Measurements from ENCODE around the gene FLT3.
"Not testable (repeated sequence)": the region's sequence is repeated elsewhere in the genome, so short reads cannot be mapped to it uniquely, and the experiment has no call there.

The FLT3 gene

DNA sequence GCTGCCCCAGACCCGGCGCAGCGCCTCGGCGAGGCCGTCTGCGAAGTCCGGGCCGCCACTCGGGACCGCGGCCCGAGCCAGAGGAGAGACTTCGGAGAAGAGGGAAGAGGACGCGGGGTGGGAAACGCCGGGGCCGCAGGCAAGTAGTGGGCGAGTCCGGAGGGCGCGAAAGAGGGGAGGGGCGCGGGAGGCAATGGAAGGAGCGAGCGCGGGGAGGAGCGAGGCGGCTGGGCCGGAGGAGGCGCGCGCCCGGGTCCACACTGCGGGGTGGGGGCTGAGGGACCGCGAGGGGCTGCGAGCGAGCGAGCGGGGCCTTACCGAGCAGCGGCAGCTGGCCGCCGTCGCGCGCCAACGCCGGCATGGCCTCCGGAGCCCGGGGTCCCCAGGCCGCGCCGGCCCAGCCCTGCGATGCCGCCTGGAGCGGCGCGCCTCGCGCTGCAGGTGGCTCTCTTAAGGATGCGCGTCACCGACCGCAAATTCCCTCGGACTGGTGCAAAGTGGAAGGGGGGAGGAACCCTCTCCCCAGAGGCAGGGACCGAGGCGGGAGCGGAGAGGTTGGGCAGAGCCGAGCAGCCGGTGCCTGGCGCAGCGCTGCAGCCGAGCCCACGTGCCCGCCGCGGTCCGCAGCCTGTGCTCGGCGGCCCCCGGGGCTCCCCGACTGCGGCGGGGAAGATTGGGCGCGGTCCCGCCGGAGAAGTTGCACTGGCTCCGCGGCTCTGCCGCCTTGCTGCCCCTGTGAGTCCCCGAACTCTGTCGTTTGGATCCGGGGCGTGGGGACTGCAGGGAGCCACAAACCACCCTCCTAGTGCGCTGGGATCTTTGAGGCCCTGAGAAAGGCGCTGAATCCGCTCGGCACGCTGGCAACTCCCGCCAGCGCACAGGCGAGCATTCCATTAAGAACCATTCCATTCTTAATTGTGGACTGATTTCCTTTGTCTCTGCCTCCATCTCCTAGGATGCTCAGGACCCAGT is at the start of gene FLT3:
TSS of gene FLT3 (minus strand) at position 427 of the 972 bp plus-strand sequence. CDS start at position 361, 66 bp downstream.
- DNase-seq (ENCODE audit: low spot score) = peak; percentile 40

DNA sequence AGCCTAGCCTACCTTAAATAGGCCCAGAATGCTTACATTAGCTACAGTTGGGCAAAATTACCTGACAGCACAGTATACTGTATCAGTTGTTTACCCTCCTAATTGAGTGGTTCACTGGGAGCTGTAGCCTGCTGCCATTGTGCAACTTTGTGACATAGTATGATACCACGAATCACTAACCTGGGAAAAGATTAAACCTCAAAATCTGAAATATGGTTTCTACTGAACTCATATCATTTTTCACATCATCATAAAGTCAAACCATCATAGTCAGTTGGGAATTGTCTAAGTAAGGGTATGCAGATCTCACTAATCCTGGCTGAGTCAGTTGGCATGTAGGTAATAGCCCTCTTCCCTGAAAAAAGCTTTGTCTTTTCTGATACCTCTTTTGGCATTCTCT is 47.1 kb upstream of the FLT3 start:
- DNase-seq (ENCODE audit: low spot score) = peak; percentile 7

DNA sequence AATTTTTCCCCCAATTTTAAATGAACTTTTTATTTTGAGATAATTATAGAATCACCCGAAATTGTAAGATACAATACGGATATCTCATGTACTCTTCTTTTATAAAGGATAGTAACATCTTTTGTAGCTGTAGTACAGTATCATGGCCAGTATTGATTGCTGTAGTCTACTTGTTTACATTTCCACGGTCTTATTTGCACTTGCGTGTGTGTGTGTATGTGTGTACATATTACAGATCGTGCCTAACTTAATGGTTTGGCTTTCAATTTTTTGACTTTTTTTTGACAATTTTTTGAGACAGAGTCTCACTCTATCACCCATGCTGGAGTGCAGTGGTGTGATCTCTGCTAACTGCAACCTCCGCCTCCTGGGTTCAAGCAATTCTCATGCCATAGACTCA is 44.7 kb upstream of the FLT3 start:
- DNase-seq (ENCODE audit: low spot score) = no peak

DNA sequence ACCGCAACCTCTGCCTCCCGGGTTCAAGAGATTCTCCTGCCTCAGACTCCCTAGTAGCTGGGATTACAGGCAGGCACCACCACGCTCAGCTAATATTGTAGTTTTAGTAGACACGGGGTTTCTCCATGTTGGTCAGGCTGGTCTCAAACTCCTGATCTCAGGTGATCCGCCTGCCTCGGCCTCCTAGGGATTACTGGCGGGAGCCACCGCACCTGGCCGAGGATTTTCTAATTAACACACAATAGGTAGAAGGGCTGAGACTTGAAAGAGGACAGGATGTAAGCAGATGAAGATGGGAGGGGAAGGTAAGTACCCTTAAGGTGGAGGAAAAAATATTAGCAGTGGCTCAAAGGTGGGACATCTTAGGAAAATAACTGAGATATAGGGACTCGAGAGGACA is 41.2 kb upstream of the FLT3 start:
- not testable (repeated sequence) for DNase-seq (ENCODE audit: low spot score)

DNA sequence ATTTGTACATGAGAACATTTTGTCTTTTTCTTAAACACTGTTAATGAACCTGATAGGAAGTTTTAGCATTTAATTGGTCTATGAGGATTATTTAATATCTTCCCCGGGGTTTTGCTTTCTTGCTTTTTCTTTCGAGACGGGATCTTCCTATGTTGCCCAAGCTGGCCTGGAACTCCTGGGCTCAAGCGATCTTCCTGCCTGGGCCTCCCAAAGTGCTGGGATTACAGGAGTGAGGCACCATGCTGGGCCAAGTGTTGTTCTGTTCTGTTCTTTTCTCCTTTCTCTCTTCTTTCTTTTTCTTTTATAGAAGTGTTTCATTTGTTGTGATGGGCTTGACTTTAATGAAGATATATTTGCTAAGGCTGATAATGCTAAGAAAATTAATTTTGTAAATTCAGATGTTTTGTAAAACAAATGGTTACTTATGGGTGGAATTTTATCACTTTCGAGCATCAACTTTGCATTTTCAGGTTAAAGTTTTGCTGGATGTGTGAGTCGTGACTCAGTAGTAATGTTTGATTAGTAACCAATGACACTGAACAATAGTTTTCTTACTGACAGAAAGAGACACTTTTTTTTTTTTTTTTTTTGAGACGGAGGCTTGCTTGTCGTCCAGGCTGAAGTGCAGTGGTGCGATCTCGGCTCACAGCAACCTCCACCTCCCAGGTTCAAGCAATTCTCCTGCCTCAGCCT is 40.2 kb upstream of the FLT3 start:
- DNase-seq (ENCODE audit: low spot score) = no peak

DNA sequence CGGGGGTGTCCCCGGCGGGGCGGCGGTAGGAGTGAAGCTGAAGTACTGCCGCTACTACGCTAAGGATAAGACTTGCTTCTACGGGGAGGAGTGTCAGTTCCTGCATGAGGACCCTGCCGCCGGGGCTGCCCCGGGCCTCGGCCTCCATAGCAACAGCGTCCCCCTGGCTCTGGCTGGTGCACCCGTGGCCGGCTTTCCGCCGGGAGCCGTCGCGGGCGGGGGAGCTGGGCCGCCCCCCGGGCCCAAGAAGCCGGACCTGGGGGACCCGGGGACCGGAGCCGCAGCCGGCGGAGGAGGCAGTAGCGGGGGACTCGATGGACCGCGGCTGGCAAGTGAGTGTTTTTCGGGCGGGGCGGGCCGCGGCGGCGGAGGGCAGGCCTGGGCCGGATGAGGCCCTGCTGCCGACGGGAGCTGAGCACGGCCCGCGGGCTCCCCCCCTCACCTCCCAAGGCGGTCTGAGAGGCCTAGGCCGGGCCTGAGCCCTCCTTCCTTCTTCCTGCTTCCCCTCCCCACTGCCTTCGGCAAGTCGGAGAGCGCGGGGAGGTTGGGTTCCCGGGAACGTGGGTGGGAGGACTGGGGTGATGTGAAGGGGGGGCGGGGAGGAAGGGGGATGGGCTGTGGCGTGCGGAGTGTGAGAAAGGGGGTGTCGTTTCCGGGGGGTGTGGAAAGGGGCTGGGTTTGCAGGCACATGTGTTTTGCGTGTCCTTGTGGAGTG is 38.5 kb upstream of the FLT3 start:
- peak; percentile 81 for DNase-seq (ENCODE audit: low spot score)

DNA sequence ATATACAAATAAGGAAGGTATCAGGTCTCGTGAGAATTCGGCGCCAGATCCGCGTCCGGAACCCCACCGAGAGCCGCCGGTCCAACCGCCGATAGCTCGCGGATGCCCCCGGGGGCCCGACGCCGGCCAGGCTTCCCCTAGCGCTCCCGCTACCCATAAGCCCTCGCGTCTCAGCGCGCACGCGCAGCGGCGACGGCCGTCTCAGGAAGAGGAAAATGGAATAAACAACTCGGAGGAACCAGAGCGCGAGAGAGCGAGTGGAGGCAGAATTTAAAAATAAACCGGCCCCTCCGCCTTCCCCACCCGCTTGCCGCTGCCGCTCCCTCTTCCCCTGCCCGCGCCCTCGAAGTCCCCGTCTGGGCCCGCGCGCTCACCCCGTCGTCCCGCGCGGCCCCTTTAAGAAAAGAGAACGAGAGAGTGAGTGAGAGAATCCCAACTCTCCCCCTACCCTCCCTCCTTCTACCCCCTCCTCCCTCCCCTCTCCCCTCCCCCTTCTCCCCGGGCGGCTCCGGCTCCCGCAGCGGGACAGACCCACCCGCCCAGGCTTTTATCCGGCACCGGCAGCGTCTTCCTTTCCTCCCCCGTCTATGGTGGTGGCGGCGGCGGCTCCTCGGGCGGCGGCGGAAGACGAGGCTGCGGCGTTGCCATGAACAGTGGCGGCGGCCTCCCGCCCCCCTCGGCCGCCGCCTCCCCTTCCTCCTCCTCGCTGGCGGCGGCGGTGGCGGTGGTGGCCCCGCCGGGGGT is 37.8 kb upstream of the FLT3 start, which contains the start of gene PAN3:
TSS of gene PAN3 (plus strand) at position 534 of the 744 bp plus-strand sequence. CDS start at position 647, 113 bp downstream.
- peak; percentile 95 for DNase-seq (ENCODE audit: low spot score)

DNA sequence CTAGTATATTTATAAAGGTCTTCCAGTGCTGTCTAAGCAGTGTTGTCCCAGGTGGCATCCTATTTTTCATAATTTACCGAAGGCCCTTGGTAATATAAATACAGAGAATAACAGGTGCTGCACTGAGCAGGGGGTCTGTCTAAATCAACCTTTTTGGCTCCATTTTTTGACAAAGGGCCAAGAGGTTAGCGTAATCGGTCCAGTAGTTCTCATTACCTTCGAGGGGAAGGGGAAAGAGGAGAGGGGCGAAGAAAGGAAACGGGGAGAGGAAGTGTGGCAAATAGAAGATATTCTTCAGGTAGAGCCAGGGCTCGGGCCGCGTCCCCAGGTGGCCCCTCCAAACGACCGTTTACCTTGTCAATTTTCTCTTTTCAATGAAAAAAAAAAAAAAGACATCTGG is 37.2 kb upstream of the FLT3 start:
- peak; percentile 12 for DNase-seq (ENCODE audit: low spot score)

DNA sequence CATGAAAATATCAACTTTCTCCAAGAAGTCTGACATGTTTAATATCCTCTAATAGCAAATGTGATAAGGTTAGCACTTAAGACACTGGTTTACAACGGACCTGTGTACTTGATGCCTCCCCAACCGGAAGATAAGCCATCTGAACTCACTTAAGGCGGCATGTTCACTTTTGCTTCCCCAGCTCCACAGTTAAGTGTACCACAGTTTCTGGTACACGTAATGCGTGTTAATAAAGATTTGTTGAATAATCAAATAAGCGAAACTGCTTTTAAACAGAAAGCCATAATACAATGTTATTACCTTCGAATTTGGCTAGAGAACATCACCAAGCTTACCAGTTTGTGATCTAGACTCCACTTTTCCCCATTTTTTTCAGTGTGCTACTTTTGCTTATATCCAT is 36.5 kb upstream of the FLT3 start:
- no peak for DNase-seq (ENCODE audit: low spot score)

DNA sequence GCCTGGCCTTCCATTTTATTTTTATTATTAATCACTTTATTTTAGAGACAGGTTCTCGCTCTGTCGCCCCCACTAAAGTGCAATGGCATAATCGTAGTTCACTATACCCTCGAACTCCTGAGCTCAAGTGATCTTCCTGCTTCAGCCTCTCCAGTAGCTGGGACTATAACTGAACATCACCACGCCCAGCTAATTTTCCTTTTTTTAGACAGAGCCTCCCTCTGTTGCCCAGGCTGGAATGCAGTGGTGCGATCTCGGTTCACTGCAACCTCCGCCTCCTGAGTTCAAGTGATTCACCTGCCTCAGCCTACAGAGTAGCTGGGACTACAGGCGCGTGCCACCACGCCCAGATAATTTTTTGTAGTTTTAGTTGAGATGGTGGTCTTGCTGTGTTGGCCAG is 31.3 kb upstream of the FLT3 start:
- no peak for DNase-seq (ENCODE audit: low spot score)

DNA sequence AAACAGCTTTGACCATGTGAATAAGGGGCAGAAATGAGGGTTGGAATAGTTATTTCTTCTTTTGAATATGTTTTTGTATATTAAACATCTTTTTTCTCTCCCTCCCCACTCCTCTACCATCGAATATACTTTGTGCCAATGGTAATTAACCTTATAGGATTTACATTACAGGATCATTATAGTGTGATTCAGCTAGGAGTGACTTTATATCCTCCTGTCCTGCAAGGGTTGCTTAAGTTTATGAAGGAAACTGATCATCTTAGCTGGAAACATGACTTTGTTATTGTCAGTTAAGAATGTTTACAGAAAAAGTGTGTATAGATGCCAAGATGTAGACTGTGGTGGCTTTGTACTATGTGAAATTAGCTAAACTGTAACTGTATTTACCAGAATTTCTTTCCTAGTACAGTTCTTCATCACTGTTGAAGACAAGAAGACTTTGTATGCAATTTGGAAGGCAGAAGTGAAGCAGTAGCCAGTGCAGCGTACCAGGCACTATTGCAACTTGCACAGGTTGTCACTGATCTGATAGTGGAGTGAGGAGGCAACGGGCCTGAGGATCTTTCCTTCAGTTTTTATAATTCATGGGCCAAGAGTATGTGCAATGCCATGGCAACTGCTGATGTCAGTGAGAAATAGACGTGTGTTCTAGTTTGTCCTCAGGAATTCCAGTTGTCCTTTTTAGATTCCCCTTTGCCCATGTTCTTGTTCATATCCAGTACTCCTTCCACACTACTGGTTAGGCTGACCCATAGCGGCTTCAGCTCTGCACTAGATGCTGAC is 29.7 kb upstream of the FLT3 start:
- DNase-seq (ENCODE audit: low spot score) = peak; percentile 14

DNA sequence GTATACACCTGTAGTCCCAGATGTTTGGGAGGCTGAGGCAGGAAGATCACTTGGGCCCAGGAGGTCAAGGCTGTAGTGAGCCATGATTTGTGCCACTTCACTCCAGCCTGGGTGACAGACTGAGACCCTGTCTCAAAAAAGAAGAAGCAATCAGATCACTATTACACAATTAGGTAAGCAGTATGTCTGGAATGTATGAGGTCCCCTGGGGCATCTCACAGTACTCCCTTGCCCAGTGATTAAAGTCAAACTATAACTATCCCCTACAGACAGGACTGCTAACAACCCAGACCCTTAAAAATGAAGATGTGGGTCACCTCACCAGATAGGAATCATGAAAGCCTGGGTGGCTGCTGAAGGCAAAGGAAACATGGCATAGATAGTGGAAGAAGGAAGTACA is 28.6 kb upstream of the FLT3 start:
- DNase-seq (ENCODE audit: low spot score) = no peak

DNA sequence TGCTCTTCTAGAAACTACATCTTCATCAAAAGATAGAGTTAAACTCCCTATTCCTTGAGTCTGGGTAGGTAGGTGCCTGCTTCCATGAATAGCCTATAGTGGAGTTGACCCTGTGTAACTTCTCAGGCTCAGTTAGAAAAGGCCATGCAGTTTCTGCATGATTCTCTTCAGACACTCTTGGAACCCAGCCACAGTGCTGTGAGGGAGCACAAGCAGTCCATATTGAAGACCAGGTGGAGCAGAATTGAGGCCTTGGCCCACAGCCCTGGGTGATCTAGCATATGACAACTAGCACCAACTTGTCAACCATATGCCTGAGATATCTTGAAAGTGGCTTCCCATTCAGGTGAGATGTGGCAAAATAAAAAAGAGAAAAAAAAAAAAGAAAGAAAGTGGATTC is 27.7 kb upstream of the FLT3 start:
- DNase-seq (ENCODE audit: low spot score) = no peak

DNA sequence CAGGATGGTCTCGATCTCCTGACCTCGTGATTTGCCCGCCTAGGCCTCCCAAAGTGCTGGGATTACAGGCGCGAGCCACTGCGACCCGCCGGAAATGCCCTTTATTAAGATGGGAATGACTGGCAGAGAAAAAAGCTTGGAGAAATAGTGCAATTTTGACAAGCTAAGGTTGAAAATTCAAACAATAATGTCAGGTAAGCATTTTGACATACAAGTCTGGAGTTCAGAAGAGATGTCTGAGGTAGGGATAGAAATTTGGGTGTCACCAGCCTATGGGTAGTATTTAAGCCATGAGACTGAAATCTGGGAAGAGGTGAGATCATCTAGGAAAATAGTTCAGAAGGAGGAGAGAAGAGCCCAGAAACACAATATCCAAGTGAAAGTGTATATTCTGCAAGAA is 20.8 kb upstream of the FLT3 start:
- DNase-seq (ENCODE audit: low spot score) = no peak

DNA sequence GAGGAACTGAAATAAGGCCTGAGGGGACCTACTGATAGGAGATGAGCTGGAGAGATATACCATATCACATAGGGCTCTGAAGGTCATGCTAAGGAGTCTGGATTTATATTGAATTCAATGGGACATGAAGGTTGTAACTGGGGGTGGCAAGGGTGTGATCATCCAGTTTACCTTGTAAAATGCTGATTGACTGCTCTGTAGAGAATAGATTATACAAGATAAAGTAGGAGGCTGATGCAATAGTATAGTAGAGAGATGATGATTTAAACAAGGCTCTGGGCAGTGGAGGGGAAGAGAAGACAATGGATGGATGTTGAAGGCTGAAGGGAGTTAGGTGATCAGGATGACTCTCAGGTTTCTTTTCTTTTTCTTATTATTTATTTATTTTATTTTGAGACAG is 19.9 kb upstream of the FLT3 start:
- no peak for DNase-seq (ENCODE audit: low spot score)

DNA sequence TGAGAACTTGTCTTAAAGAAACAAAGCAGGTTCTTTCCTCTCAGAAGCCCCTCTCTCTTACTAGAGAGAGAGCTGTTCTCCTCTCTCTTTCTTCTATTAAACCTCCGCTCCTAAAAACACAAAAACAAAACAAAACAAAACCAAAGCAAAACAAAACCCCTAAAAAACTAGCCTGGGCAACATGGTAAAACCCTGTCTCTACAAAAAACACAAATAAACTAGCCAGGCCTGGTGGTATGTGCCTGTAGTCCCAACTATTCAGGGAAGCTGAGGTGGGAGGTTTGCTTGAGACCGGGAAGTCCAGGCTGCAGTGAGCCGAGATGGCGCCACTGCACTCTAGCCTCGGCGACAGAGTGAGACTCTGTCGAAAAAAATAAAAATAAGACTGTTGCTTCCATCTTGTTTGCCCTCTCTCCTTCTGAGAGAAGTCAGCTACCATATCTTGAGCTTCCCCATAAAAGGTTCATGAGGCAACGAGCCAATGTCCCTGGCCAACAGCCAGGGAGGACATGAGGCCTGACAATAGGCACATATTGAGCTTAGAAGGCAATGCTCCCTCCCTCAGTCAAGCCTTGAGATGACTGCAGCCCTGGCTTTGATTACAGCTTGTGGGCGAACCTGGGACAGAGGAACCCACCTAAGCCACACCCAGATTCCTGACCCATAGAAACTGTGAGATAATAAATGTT is 17.5 kb upstream of the FLT3 start:
- DNase-seq (ENCODE audit: low spot score) = no peak

DNA sequence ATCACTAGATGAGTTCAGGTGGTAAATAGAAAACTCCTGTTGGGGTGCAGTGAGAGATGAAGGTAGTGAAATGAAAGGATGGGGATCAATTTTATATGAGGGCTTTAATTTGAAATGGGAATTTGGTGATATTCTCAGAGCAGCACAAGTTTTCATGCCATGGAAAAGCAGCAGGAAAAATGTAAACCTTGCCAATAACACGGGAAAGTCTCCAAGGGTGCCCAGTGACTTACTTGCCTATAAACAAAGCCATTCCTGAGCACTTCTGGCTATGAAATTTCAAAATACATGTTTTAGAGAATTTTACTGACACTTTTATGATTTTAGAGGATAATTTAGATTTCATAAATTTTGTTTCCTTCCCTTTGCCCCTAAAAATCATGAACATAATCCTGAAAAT is 16.4 kb upstream of the FLT3 start:
- no peak for DNase-seq (ENCODE audit: low spot score)

DNA sequence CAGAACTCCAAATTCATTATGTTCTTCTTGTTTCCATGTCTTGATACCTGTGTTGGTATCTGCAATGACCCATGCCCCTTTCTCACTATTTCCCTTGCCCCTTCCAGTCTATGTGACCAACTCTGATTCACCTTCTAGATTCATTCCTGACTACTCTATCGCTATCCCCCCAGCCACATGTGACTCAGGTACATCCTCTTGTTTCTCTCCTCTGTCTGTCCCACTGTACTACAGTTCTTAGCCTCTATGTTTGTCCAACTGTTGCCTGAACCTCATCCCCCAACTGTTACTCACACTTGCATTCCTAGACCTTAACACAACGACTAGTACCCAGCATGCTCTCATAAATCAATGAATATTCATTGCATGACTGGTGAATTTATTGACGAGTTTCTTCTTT is 10.0 kb upstream of the FLT3 start:
- DNase-seq (ENCODE audit: low spot score) = no peak

DNA sequence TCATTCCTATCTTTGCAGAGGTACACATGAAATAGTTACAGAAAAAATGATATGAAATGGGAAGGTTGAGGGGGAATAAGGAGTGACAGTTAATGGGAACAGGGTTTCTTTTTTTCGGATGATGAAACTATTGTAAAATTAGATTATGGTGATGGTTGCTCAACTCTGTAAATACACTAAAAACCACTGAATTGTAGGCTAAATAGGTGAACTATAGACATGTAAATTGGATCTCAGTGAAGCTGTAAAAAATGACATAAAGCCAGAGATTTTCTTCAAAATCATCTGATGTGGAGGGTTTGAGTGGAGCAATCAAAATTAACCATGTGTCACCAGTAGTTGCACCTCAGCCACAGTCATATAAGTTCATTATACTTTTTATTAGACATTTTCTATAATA is 6.6 kb upstream of the FLT3 start:
- DNase-seq (ENCODE audit: low spot score) = no peak

DNA sequence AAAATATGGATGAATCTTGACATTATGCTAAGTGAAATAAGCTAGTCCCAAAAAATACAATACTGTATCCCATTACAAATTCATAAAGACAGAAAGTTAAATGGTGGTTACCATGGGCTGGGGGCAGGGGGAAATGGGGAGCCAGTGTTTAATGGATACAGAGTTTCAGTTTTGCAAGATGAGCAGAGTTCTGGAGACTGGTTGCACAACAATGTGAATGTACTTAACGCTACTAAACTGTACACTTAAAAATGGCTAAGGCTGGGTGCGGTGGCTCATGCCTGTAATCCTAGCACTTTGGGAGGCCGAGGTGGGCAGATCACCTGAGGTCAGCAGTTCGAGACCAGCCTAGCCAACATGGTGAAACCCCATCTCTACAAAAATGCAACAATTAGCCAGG is 1.5 kb upstream of the FLT3 start:
- DNase-seq (ENCODE audit: low spot score) = not testable (repeated sequence)

All from AG08396 (cell line).